SK-N-SH treated with all-trans-retinoic acid at 6 μM for 48 hours (cell line): Measurements from ENCODE around the gene HMCN2.

Source experiments
- ATAC-seq: fragments of 200-7000 bp; cut with Tn5 transposase; 3 replicates; pipeline ENCODE4 v1.9.1; 2020; ENCODE audit warnings: mild to moderate bottlenecking, moderate library complexity
- ARNTL ChIP-seq: fragments of 450-650 bp; formaldehyde crosslinking; IDR thresholded peaks from 2 replicates; pipeline ENCODE4 v1.5.0; 2020; ENCODE audit warnings: low read depth, mild to moderate bottlenecking, moderate library complexity, borderline replicate concordance
- CREB5 ChIP-seq: fragments of 250-450 bp; sonication (Bioruptor Pico); IDR thresholded peaks from 2 replicates; pipeline ENCODE4 v1.5.1; 2020; ENCODE audit warnings: low read depth, mild to moderate bottlenecking, moderate library complexity
- CSDC2 ChIP-seq: fragments of 250-450 bp; sonication (Bioruptor Pico); IDR thresholded peaks from 2 replicates; pipeline ENCODE4 v1.5.0; 2020; ENCODE audit warnings: mild to moderate bottlenecking, moderate library complexity
- ESRRG ChIP-seq: fragments of 250-450 bp; sonication (Bioruptor Pico); IDR thresholded peaks from 2 replicates; pipeline ENCODE4 v1.6.1; 2021; ENCODE audit warnings: mild to moderate bottlenecking
- GLIS3 ChIP-seq: fragments of 250-450 bp; sonication (Bioruptor Pico); IDR thresholded peaks from 2 replicates; pipeline ENCODE4 v1.5.0; 2020; ENCODE audit warnings: mild to moderate bottlenecking, moderate library complexity
- ISL1 ChIP-seq: fragments of 250-450 bp; sonication (Bioruptor Pico); IDR thresholded peaks from 2 replicates; pipeline ENCODE4 v2.1.2; 2022; ENCODE audit warnings: mild to moderate bottlenecking, moderate library complexity
- OSR1 ChIP-seq: fragments of 250-450 bp; sonication (Bioruptor Pico); IDR thresholded peaks from 2 replicates; pipeline ENCODE4 v1.8.0; 2022; ENCODE audit warnings: moderate library complexity, mild to moderate bottlenecking, inconsistent platforms
- PPARA ChIP-seq: fragments of 250-450 bp; sonication (Bioruptor Pico); IDR thresholded peaks from 2 replicates; pipeline ENCODE4 v1.5.0; 2020; ENCODE audit warnings: mild to moderate bottlenecking, borderline replicate concordance
- RARB ChIP-seq: fragments of 250-450 bp; sonication (Bioruptor Pico); IDR thresholded peaks from 2 replicates; pipeline ENCODE4 v1.8.0; 2021; ENCODE audit warnings: mild to moderate bottlenecking, moderate library complexity
- SNAI2 ChIP-seq: fragments of 250-450 bp; sonication (Bioruptor Pico); IDR thresholded peaks from 2 replicates; pipeline ENCODE4 v1.5.0; 2020; ENCODE audit warnings: mild to moderate bottlenecking, moderate library complexity
- TCF4 ChIP-seq: fragments of 250-450 bp; sonication (Bioruptor Pico); IDR thresholded peaks from 2 replicates; pipeline ENCODE4 v1.8.0; 2021; ENCODE audit warnings: mild to moderate bottlenecking, moderate library complexity, borderline replicate concordance
- TOX ChIP-seq: fragments of 250-450 bp; sonication (Bioruptor Pico); IDR thresholded peaks from 2 replicates; pipeline ENCODE4 v1.8.0; 2021; ENCODE audit warnings: mild to moderate bottlenecking, moderate library complexity, borderline replicate concordance
- TSHZ2 ChIP-seq: fragments of 250-450 bp; sonication (Bioruptor Pico); IDR thresholded peaks from 2 replicates; pipeline ENCODE4 v1.5.0; 2020; ENCODE audit warnings: mild to moderate bottlenecking, moderate library complexity
- ZFP30 ChIP-seq: fragments of 450-650 bp; formaldehyde crosslinking; IDR thresholded peaks from 2 replicates; pipeline ENCODE4 v1.5.0; 2022; ENCODE audit warnings: mild to moderate bottlenecking, moderate library complexity
- ZNF565 ChIP-seq: fragments of 450-650 bp; formaldehyde crosslinking; conservative IDR thresholded peaks from 2 replicates; pipeline ENCODE4 v1.5.0; 2020; ENCODE audit warnings: low read depth, mild to moderate bottlenecking, moderate library complexity
- ZNF70 ChIP-seq: fragments of 450-650 bp; formaldehyde crosslinking; IDR thresholded peaks from 2 replicates; pipeline ENCODE4 v1.5.0; 2020; ENCODE audit warnings: mild to moderate bottlenecking, moderate library complexity
- ZNF8 ChIP-seq: fragments of 450-650 bp; formaldehyde crosslinking; IDR thresholded peaks from 2 replicates; pipeline ENCODE4 v1.5.0; 2020; ENCODE audit warnings: mild to moderate bottlenecking, moderate library complexity
- TF ChIP-seq, protein P1 (sequence below): fragments of 250-450 bp; sonication (Bioruptor Pico); IDR thresholded peaks from 2 replicates; pipeline ENCODE4 v1.8.0; 2020; ENCODE audit warnings: mild to moderate bottlenecking, moderate library complexity, borderline replicate concordance
- TF ChIP-seq, protein P2 (sequence below): fragments of 250-450 bp; sonication (Bioruptor Pico); IDR thresholded peaks from 2 replicates; pipeline ENCODE4 v1.5.1; 2021; ENCODE audit warnings: mild to moderate bottlenecking, moderate library complexity
- TF ChIP-seq, protein P3 (sequence below): fragments of 250-450 bp; sonication (Bioruptor Pico); IDR thresholded peaks from 2 replicates; pipeline ENCODE4 v1.8.0; 2021; ENCODE audit warnings: low read depth, mild to moderate bottlenecking, moderate library complexity, borderline replicate concordance

Gene HMCN2

DNA sequence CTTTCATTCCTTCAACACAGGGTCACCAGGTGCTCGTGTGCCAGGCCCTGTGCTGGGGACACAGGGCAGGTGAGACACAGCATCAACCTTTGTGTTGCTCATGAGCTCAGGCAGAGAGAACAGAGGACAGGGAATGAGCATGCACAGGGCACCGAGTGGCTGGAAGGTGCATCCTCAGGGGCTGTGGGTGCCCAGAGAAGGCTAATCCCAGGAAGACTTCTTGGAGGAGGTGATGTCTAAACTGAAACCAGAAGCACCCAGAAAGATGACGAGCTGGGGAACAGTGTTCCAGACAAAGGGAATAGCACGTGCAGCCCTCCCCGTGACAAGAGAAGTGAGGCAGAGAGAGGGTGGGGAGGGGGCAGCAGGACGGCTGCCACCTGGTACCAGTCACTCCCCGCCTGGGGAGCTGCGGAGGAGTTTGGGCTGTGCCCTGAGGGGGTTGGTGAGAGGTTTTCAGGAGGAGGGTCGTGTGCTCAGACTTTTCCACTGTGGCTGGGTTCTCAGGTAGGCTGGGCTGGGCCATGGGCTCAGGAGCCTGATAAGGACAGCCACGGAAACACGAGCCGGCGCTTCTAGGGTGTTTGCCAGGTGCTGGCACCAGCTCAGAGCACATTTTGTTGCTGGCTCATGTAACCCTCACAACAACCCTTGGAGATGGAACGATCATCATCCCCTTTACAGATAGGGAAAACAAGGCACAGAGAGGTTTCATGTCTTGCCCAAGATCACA lies 46.0 kb downstream of the HMCN2 start:
- ATAC-seq: no peak
- TF ChIP-seq ZNF8 (CRISPR knock-in tag): no peak
- no peak for TF ChIP-seq ZNF70 (CRISPR knock-in tag)
- no peak for TF ChIP-seq CREB5 (CRISPR knock-in tag)
- TF ChIP-seq RARB (CRISPR knock-in tag): no peak
- TF ChIP-seq, all 23 proteins: peak for 0

GRCh38 chr9:130313103-130313858 lies 47.7 kb downstream of the HMCN2 start:
- TF ChIP-seq TCF4 (no peak), TOX (CRISPR knock-in tag) (no peak), ZNF565 (CRISPR knock-in tag) (no peak), ZFP30 (CRISPR knock-in tag) (no peak), ESRRG (CRISPR knock-in tag) (no peak), PPARA (CRISPR knock-in tag) (no peak), TSHZ2 (CRISPR knock-in tag) (no peak), OSR1 (CRISPR knock-in tag) (no peak), ISL1 (CRISPR knock-in tag) (no peak), ARNTL (CRISPR knock-in tag) (no peak), ZNF70 (CRISPR knock-in tag) (no peak), GLIS3 (CRISPR knock-in tag) (no peak), RARB (CRISPR knock-in tag) (no peak), CSDC2 (CRISPR knock-in tag) (no peak), SNAI2 (CRISPR knock-in tag) (no peak), ZNF8 (CRISPR knock-in tag) (no peak), CREB5 (CRISPR knock-in tag) (no peak)
- TF ChIP-seq, protein P1, sequence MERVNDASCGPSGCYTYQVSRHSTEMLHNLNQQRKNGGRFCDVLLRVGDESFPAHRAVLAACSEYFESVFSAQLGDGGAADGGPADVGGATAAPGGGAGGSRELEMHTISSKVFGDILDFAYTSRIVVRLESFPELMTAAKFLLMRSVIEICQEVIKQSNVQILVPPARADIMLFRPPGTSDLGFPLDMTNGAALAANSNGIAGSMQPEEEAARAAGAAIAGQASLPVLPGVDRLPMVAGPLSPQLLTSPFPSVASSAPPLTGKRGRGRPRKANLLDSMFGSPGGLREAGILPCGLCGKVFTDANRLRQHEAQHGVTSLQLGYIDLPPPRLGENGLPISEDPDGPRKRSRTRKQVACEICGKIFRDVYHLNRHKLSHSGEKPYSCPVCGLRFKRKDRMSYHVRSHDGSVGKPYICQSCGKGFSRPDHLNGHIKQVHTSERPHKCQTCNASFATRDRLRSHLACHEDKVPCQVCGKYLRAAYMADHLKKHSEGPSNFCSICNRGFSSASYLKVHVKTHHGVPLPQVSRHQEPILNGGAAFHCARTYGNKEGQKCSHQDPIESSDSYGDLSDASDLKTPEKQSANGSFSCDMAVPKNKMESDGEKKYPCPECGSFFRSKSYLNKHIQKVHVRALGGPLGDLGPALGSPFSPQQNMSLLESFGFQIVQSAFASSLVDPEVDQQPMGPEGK (CRISPR knock-in tag): no peak
- TF ChIP-seq, protein P2, sequence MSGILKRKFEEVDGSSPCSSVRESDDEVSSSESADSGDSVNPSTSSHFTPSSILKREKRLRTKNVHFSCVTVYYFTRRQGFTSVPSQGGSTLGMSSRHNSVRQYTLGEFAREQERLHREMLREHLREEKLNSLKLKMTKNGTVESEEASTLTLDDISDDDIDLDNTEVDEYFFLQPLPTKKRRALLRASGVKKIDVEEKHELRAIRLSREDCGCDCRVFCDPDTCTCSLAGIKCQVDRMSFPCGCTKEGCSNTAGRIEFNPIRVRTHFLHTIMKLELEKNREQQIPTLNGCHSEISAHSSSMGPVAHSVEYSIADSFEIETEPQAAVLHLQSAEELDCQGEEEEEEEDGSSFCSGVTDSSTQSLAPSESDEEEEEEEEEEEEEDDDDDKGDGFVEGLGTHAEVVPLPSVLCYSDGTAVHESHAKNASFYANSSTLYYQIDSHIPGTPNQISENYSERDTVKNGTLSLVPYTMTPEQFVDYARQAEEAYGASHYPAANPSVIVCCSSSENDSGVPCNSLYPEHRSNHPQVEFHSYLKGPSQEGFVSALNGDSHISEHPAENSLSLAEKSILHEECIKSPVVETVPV (CRISPR knock-in tag): no peak
- TF ChIP-seq, protein P3, sequence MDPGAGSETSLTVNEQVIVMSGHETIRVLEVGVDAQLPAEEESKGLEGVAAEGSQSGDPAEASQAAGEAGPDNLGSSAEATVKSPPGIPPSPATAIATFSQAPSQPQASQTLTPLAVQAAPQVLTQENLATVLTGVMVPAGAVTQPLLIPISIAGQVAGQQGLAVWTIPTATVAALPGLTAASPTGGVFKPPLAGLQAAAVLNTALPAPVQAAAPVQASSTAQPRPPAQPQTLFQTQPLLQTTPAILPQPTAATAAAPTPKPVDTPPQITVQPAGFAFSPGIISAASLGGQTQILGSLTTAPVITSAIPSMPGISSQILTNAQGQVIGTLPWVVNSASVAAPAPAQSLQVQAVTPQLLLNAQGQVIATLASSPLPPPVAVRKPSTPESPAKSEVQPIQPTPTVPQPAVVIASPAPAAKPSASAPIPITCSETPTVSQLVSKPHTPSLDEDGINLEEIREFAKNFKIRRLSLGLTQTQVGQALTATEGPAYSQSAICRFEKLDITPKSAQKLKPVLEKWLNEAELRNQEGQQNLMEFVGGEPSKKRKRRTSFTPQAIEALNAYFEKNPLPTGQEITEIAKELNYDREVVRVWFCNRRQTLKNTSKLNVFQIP (CRISPR knock-in tag): no peak
- ATAC-seq: no peak; the same call in 2 of the 3 replicates
